Smooth muscle cell (in vitro differentiated cells): ENCODE measurements around the gene ZFPM1. TPM values are rescaled to one million over a fixed set of nuclear protein-coding genes. Genes with fewer than 3 reads are reported as not detected.

Experiments used
- DNase-seq: peaks from one replicate; lab custom pipeline; 2025; ENCODE audit not compliant: unreplicated experiment; lab: John Stamatoyannopoulos, UW
- H2AFZ ChIP-seq: fragments of 200-600 bp; sonication (generic); 2 replicates; pipeline ENCODE4 v1.6.0; 2016; ENCODE audit warnings: antibody characterized with exemption, low read depth, mild to moderate bottlenecking
- H3F3A ChIP-seq: fragments of 200-600 bp; sonication (generic); 2 replicates; pipeline ENCODE4 v1.6.0; 2017; ENCODE audit warnings: antibody characterized with exemption, low read depth
- H3K27ac ChIP-seq: fragments of 200-600 bp; sonication (generic); 2 replicates; pipeline ENCODE4 v1.5.1; 2016; ENCODE audit warnings: low read depth, mild to moderate bottlenecking
- H3K27me3 ChIP-seq: fragments of 200-600 bp; sonication (generic); 2 replicates; pipeline ENCODE4 v1.6.1; 2016; ENCODE audit warnings: low read depth, mild to moderate bottlenecking
- H3K36me3 ChIP-seq: fragments of 200-600 bp; sonication (generic); 2 replicates; pipeline ENCODE4 v1.5.1; 2016; ENCODE audit warnings: low read depth
- H3K4me1 ChIP-seq: fragments of 200-600 bp; sonication (generic); 2 replicates; pipeline ENCODE4 v1.5.1; 2016; ENCODE audit warnings: low read depth
- H3K4me2 ChIP-seq: fragments of 200-600 bp; sonication (generic); 2 replicates; pipeline ENCODE4 v1.6.0; 2016; ENCODE audit warnings: mild to moderate bottlenecking
- H3K4me3 ChIP-seq: fragments of 200-600 bp; sonication (generic); 2 replicates; pipeline ENCODE4 v1.5.1; 2016; ENCODE audit warnings: mild to moderate bottlenecking
- H3K79me2 ChIP-seq: fragments of 200-600 bp; sonication (generic); 2 replicates; pipeline ENCODE4 v1.6.0; 2016; ENCODE audit warnings: low read depth, mild to moderate bottlenecking
- H3K9ac ChIP-seq: fragments of 200-600 bp; sonication (generic); 2 replicates; pipeline ENCODE4 v1.6.0; 2016; ENCODE audit warnings: low read depth
- H3K9me3 ChIP-seq: fragments of 200-600 bp; sonication (generic); replicated peaks from 2 replicates; pipeline ENCODE4 v1.5.1; 2016; ENCODE audit warnings: low read depth
- H4K20me1 ChIP-seq: fragments of 200-600 bp; sonication (generic); 2 replicates; pipeline ENCODE4 v1.6.0; 2016; ENCODE audit warnings: low read depth
- CTCF ChIP-seq: fragments of 200-600 bp; sonication (generic); IDR thresholded peaks from 2 replicates; pipeline ENCODE4 v1.5.1; 2017; ENCODE audit warnings: borderline replicate concordance, mild to moderate bottlenecking, antibody characterized with exemption; ENCODE audit not compliant: insufficient read depth, poor library complexity, severe bottlenecking
- WGBS: methylation state at CpG from one replicate; pipeline ENCODE4 v1.1.7; 2016; ENCODE audit warnings: low lambda C conversion rate; 5-methylcytosine and 5-hydroxymethylcytosine counted together
- polyA plus RNA-seq: library from polyadenylated mRNA; unstranded; fragments of >200 nt; fragmentation: Nextera tagmentation; extraction: Ambion mirVana; gene quantifications from 2 replicates; pipeline ENCODE4 v1.2.1, GENCODE V29; 2016
- total RNA-seq: library from RNA; depleted of rRNA; stranded (reverse); fragments of >200 nt; gene quantifications from 2 replicates; pipeline ENCODE4 v1.2.3, GENCODE V29; 2014

The ZFPM1 gene
- total and polyA plus RNA-seq, 2 experiments from 2014 or later = 0.99 to 4.9 TPM

- Histone ChIP-seq H2AFZ (no peak overlapping the region), H3K9me3 (no peaks in the 10 kb centered on the region), H3K4me1 (no peaks in the 10 kb centered on the region), H3K9ac (no peak overlapping the region), H4K20me1 (peaks cover 98% of the 10 kb centered on the region), H3K4me3 (no peak overlapping the region), H3K4me2 (no peak overlapping the region), H3K79me2 (peaks cover 10% of the 10 kb centered on the region), H3K27ac (no peak overlapping the region), H3K27me3 (no peaks in the 10 kb centered on the region), H3F3A (no peaks in the 10 kb centered on the region), H3K36me3 (no peaks in the 10 kb centered on the region)
- no peak for TF ChIP-seq CTCF
- WGBS = 73% methylated on average over 22 of the region's 29 CpGs
- no peak for DNase-seq
Observed at GRCh38 chr16:88405216-88406060, 47.6 kb upstream of the ZFPM1 start.

GRCh38 chr16:88406096-88407041 lies 46.7 kb upstream of the ZFPM1 start:
- H2AFZ ChIP-seq = no peak overlapping the region
- peaks cover 97% of the 10 kb centered on the region for H4K20me1 ChIP-seq
- H3K9ac ChIP-seq = no peak overlapping the region
- H3K79me2 ChIP-seq = peaks cover 10% of the 10 kb centered on the region
- H3K27ac ChIP-seq = no peak overlapping the region
- H3F3A ChIP-seq = no peaks in the 10 kb centered on the region
- no peak for DNase-seq
- WGBS = 89% methylated on average over 38 of the region's 39 CpGs
- H3K27me3 ChIP-seq = no peaks in the 10 kb centered on the region
- peak; percentile 12 for TF ChIP-seq CTCF
- H3K4me3 ChIP-seq = no peak overlapping the region
- H3K4me2 ChIP-seq = no peak overlapping the region
- no peaks in the 10 kb centered on the region for H3K9me3 ChIP-seq
- no peaks in the 10 kb centered on the region for H3K36me3 ChIP-seq
- H3K4me1 ChIP-seq = no peaks in the 10 kb centered on the region

GRCh38 chr16:88407042-88407420 lies 46.0 kb upstream of the ZFPM1 start:
- Histone ChIP-seq H3K27me3 (no peaks in the 10 kb centered on the region), H3K27ac (no peak overlapping the region), H3K36me3 (no peaks in the 10 kb centered on the region), H3K4me2 (no peak overlapping the region), H3F3A (no peaks in the 10 kb centered on the region), H3K4me1 (no peaks in the 10 kb centered on the region), H4K20me1 (peaks cover 96% of the 10 kb centered on the region), H3K9ac (no peak overlapping the region), H3K4me3 (no peak overlapping the region), H3K9me3 (no peaks in the 10 kb centered on the region), H3K79me2 (peaks cover 10% of the 10 kb centered on the region), H2AFZ (no peak overlapping the region)
- no peak for TF ChIP-seq CTCF
- DNase-seq = no peak
- WGBS = 92% methylated on average over 16 of the region's 20 CpGs
